GM18526 (cell line): ENCODE data around the gene GFM2.
A peak's percentile ranks its signal among the peaks of the same experiment; 100 is the strongest.

Experiments used
- POLR2A ChIP-seq: IDR thresholded peaks from 3 replicates; pipeline ENCODE4 v1.6.1; 2011; ENCODE audit not compliant: insufficient read length; ENCODE audit errors: extremely low read depth

GFM2 gene

DNA sequence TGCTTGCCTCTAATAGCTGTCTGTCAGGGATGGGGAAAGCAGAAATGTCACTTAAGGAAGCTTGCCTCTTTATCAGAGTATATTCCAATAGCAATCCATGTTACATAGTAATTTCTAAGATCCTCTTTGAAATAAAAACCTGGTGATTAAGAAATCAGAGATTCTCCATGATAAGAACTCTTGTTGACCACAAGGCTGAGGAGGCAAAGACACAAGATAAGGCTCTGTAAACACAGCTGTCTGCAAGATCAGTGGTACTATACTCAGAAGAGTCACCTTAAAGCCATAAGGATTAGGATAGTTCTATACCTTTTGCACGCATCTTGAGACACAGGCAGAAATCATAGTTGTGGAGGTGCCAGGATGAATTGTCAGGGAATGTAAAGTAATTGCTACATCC lies 41.6 kb downstream of the GFM2 start:
- no peak for TF ChIP-seq POLR2A

DNA sequence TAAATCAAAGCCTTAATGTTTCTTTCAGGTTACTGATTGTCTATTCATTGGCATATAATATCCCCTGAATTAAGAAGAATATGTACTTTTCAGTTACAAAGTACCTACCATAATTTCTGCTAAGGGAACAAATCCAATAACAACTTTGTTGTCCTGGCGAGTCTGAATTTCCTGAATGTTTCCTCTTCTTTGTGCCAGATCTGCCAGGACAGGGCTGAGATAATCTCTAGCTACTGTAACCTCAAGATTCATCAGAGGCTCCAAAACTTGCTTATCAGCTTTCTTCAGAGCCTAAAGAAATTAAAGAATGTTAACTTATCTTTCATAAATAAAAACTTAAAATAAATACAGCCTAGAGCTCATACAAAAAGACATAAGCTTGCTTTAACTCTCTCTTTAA lies 44.6 kb downstream of the GFM2 start:
- TF ChIP-seq POLR2A, result no peak

DNA sequence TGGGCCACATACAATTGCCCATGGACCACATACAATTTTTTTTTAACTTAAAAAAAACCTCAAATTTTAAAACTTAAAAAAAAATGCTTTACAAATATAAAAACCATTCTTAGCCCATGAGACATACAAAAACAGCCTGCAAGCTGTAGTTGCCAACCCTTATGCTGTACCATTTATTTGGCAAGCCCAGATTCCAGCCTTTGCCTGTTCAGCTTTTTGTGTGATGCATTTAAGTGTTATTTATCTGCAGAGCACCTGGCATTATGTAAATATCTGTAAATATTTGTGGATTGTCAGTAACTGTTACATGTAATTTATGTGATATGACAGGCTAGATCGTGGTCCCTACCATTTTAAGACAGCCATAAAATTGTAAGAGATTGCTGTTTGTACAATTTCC lies 49.3 kb downstream of the GFM2 start:
- TF ChIP-seq POLR2A, result no peak

DNA sequence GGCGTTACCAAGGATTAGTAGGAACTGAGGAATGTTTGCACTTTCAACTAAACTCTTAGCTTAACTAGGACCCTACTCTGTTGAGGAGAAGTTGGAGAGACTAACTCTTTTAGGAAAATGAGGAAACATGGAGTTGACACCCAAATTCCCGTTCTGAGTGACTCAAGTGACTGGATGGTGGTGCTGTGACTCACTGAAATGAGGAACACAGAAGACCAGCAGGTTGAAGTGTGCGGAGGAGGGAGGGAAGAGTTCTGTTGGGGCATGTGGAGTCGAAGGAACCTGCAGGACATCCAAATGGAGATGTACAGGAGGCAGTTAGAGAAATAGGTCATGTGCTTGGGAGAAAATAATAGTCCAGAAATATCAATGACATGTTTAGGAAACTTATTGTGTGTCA lies 73.7 kb downstream of the GFM2 start:
- no peak for TF ChIP-seq POLR2A

DNA sequence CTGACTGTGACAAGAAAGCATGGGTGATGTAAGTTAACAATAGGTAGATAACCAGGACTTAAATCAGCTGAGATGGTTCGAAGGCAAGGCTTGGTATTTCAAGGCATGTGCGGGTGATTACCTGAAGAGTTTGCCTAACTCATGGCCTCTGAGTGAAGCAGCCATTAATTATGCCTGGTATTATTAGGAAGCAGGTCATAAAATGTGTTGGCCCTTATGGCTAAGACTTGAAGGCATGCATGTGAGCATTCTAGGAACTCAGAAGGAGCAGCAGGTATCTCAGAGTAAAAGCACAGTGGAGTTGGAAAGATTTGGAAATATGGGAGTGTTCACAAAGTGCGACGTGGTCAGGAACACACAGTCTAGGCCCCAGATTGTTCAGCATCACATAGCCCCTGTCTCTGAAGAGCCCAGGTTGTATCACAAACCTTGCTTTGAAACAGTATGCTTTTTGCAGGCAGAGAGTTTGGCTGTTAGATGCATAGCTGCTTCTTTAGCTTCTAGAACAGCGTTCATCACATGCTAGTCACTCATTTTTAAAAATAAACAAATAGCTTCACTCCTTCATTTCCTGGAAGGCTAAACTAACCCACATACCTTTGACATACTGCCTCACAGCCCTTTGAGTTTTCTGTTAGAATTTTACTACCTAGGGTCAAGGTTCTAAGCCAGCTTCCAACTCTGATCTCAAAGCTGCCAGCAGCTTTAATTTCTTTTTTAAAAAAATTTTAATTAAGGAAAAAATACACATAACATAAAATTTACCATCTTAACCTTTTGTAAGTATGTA lies 79.8 kb downstream of the GFM2 start:
- no peak for TF ChIP-seq POLR2A

DNA sequence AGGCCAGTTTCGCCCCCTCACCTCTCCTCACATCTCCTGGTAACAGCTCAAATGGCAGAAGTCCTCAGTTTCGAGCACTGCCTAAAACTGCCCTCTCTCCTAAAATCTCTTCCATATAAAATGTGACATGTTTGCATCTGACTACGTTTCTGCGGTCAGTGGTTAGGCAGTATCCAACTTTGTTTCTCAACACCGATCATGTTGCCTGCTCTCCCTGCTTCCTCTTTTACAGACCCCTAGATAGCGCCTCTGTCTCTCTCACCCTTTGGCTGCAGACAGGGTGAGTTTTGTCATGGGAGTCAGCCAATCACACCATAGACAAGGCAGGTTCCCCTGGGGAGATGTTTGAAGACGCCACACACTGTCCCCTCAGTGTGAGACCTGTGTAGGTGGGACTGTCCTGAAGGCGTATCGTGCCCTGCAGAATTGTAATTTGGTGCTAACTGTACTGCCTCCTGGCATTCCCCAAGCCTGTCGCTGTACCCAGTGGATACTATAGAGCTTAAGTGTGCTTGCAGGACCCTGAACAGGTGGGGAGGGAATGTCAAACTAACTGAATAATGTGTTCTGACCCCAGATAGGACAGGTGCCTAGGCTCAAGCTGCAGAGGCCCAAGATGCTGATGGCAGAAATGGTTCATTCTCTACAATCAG lies 80.8 kb downstream of the GFM2 start:
- no peak for TF ChIP-seq POLR2A

DNA sequence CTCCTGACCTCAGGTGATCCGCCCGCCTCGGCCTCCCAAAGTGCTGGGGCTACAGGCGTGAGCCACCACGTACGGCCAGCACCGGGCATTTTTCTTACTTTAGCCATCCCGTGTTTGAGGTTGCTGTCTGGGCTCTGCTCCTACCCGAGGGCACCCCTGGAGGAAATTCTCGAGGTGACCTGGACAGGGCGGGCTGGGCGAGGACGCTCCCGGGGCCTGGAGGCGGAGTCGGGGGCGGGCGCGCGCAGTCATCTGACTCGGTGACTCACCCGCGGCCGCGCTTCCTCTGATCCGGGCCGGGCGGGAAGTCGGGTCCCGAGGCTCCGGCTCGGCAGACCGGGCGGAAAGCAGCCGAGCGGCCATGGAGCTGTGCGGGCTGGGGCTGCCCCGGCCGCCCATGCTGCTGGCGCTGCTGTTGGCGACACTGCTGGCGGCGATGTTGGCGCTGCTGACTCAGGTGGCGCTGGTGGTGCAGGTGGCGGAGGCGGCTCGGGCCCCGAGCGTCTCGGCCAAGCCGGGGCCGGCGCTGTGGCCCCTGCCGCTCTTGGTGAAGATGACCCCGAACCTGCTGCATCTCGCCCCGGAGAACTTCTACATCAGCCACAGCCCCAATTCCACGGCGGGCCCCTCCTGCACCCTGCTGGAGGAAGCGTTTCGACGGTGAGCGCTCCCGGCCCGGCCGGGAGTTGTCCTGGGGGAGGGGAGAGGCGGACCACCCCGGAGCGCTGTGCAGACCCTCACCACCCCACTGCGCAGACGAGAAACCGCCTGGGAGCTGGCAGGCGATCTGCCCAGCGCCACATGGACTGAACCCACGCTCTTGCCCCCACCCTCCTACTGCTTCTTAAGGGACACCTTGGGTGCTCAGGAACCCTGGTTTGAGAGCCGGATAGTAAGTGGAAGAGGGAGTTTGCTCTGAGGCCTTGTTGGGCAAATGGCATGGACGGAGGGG lies 81.7 kb downstream of the GFM2 start, which contains the start of gene HEXB:
TSS of gene HEXB (plus strand) at position 334 of the 952 bp plus-strand sequence. CDS start at position 362, 28 bp downstream.
- TF ChIP-seq POLR2A, result peak; percentile 76

DNA sequence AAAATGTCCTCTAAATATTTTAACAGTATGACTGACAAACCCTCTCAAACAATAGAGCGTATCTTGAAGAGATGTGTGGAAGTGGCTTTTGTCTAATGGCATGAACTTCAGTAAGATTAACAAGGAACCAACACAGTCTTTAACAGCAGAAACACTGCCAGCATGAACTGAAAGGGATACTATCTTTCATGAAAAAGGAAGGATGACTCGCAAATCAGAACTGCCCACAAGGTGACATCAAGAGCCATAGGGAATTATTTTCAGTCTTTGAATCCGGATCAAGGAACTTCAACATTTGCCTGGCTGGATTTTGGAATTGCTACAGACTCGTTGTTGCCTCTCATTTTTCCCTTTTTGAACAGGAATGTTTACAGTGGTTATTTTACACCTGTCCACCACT lies 87.0 kb downstream of the GFM2 start:
- no peak for TF ChIP-seq POLR2A

DNA sequence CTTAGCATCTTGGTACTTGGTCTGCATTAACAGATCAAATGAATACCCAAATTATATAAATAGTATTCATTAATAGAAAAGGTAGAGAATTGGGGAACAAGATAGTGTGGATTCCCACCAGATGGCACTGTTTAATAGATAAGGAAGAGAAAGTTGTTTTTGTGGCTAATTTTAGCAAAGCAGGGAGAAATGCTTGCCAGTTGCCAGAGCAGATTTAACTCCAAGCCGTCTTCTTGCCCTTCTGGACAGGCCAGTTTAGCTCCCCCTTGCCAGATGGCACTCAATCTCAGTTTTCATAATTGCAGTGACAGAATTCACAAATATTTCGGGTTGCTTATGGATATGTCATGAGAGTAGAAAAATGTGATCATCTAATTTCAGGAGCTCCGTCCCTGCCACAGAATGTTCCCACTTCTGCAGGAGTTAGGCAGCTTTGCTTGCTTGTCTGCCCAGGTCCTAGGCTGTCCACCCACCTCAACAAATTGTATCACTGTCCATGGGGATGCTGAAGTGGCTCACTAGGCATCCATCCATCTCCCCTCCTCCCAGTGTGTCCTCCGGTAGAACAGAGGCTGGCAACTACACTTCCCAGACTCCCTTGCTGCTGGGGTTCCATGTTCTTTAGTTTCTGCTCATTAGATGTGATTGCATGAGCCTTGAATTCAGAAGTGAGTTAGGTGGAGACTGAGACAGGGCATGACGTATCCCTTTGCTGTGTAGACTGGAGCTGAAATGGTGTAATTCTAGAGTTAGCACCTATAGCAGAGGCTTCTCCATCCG lies 93.7 kb downstream of the GFM2 start:
- TF ChIP-seq POLR2A, result no peak

DNA sequence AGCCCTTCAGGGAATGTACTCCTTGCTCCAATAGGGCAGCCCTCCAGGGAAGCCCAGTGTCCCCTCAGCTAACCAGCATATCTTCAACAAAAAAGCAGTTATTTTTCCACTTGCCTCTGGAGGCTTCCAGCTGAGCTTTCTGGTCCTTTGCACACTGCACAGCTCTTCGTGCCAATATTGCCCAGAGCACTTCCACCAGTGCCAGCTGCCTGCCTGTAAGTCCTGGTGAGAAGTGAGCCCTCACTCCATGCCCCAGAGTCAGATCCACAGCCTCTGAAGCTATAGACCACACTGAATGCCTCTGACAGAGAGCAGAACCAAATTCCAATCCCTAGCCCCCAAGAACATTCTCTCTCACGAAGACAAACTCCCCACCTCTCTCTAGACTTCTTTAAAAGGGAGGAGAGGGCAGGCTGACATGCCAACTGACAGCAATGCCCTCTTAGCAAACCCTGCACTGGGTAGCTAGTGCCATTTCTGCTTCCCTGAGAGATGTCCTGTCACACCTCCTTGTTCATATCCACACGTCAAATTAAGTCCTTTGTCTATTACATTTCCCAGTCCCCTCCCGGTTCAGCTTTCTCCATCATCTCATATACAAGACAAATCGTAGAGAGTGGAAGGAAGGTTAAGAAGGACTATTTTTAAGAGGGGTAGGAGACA lies 94.6 kb downstream of the GFM2 start:
- no peak for TF ChIP-seq POLR2A
